Activated CD8-positive, alpha-beta memory T cell treated with anti-CD3 and anti-CD28 coated beads for 24 hours (primary cell): Measurements from ENCODE around the gene SIK2.
"Not testable (repeated sequence)": the region's sequence is repeated elsewhere in the genome, so short reads cannot be mapped to it uniquely, and the experiment has no call there.

Experiments
- DNase-seq: peaks from one replicate; pipeline ENCODE4 v3.0.0-alpha.2; 2020

The SIK2 gene

GRCh38 chr11:111629499-111629898, 27.2 kb downstream of the SIK2 start:
- no peak for DNase-seq

GRCh38 chr11:111631024-111631665, 28.9 kb downstream of the SIK2 start:
- no peak for DNase-seq

- no peak for DNase-seq
Observed at GRCh38 chr11:111631666-111632039, 29.4 kb downstream of the SIK2 start.

DNA sequence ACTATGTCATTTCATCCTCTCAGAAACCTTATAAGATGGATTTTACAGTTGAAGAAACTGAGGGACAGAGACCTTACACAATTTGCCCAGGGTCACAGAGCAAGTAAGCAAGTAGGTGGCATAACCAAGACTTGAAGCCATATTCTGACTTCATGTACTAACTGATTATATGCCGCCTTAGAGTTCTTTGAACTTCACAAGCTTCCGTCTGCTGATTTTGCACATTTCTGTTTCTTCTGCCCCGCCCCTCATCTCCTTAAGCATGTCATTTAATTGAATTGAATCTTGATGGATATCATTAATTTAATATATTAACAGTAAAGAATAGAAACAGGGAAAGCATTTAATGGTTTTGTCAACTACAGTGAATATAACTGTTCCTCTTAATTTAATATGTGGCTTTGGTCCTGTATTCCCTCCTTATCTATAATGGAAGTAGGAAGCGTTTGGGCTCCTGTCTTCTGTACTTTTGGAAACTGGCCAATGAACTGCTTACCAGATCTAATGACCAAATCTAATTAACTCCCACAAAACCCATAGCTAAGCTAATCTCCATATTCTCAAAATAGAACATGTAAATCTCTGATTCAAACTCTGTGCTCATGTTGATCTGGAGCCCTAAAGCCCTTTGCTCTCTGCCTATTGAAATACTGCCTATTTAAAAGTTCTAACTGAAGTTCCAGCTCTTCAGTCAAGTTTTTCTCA, 30.4 kb downstream of the SIK2 start:
- DNase-seq, result no peak

DNA sequence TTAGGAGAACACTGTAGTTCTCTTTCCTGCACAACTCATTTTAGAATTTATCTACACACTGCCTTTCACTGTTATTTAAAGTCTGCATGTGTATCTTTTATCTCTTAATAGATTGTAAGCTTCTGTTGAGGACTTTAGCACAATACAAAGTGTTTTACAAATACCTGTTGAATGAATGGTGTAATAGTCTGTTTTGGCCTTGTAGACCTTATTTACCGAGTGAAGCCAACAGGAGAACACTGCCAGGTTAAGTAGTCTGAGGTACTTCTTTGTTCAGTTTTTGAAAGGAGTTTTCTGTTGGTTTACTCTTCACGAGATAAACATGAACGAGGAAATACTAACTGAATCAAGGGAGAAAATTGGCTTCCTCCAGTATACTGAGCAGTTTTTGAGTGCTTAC, 31.0 kb downstream of the SIK2 start:
- DNase-seq, result no peak

DNA sequence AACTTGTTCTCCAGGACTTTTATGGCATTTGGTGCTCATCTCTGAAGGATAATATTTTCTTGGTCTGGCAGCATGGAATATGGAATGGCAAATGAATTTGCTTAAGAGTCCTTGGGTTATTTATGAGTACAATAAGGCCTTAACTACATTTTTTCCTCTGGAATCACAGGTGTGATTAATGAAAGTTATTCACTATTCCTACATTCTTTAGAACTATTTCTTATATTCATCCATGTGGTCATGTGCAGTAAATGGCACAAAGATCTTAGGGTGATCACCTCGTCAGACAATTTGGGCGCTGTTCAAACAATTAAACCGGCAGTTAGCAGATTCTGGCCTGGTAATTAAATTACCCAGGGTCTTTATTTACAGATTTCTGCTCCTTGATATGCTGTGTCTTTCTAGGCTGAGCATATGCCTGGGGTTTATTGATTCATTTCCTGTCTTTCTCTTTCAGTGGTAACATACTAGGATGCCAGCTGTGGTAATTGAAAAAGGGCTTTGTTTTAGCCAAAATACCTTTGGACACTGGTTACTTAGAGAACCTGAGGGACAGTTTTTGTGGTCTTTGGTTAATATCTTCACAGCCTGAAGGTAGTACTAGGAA, 31.6 kb downstream of the SIK2 start:
- no peak for DNase-seq

DNA sequence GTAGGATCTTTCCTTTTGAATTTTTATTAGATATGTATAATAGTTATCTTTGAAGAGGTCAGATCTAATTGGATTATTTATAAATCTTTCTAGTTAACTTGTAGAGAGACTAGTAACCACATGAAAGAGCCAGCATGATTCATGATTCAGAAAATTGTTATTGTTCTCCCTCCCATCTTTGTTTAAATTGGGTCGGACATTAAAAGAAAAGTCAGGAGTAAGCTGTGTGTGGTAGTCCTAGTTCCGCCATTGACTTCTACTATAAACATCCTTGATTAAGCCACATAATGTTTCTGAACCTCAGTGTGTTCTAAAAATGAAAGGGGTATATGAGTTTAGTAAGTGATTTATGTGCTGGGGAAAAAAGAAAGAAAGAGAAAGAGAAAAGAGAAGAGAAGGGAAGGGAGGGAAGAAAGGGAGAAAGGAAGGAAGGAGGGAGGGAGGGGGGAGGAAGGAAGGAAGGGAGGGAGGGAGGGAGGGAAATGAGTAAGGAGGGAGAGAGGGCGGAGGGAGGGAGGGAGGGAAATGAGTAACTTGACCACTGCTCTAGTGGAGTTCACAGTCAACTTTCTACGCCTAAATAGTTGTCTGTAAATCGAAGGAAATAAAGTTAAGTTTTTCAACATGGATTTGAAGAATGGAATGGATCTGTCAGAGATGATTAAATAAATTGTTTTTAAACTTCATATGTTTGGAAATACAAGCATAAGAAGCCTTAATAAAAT, 32.9 kb downstream of the SIK2 start:
- no peak for DNase-seq

GRCh38 chr11:111635706-111636045, 33.4 kb downstream of the SIK2 start:
- no peak for DNase-seq

- DNase-seq, result no peak
Observed at GRCh38 chr11:111637885-111638284, 35.6 kb downstream of the SIK2 start.

GRCh38 chr11:111639226-111639925, 37.1 kb downstream of the SIK2 start:
- no peak for DNase-seq

DNA sequence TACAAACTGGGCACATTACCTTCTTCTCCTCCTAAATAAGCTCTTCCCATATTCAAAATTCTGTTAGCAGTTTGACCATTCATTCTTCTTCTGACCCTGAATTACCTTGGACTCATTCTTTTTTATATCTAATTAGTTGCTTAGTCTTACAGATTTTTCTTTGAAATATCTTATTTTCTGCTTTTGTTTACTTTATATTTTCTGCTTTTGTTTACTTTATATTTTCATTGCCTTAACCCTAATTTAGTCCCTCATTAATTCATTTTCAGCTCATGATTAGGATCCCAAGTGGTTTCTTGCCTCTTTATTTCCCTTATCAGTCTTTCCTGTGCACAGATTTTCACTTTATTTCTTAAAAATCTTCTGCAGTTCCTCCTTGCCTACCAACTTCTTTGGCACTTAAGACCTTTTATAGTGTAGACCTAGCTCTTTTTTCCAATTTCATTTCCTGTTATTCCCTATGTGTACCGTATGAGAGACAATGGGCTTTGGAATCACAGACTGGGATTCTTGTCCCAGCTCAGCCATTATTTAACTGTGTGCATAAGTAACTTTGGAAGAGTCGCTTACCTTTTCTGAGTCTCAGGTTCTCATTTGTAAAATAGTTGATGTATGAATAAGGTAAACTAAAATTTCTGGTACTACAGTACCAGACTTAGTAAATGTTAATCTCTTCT, 39.2 kb downstream of the SIK2 start:
- DNase-seq, result no peak

DNA sequence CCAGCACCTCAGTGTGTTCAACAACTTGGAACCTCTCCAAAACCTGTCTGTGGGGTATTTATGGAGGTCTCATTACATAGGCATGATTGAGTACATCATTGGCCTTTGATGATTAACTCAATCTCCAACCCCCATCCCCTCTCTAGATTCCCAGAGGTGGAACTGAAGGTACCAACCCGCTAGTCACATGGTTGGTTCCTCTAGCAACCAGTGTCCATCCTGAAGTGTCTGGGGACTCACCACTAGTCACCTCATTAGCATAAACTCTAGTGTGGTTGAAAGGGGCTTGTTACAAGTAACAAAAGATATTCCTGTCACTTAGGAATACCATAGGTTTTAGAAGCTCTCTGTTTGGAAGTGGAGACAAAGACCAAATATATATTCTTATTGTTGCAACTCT, 40.3 kb downstream of the SIK2 start:
- DNase-seq, result no peak

DNA sequence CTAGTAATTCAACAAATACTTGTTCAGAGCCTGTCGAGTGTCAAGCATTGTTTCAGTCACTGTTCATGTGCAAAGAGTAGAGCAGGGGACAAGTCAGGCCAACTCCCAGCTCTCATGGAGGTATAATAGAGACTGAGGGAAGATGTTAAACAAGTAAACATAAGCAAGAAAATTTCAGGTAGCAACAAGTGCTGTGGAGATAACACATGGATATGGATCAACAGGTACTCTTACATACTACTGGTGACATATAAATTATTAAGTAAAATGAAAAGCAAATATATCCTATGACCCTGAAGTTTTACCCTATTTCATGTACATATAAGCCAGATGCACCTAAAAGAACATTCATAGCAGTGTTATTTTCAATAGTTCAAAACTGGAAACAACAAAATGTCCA, 42.7 kb downstream of the SIK2 start:
- no peak for DNase-seq

DNA sequence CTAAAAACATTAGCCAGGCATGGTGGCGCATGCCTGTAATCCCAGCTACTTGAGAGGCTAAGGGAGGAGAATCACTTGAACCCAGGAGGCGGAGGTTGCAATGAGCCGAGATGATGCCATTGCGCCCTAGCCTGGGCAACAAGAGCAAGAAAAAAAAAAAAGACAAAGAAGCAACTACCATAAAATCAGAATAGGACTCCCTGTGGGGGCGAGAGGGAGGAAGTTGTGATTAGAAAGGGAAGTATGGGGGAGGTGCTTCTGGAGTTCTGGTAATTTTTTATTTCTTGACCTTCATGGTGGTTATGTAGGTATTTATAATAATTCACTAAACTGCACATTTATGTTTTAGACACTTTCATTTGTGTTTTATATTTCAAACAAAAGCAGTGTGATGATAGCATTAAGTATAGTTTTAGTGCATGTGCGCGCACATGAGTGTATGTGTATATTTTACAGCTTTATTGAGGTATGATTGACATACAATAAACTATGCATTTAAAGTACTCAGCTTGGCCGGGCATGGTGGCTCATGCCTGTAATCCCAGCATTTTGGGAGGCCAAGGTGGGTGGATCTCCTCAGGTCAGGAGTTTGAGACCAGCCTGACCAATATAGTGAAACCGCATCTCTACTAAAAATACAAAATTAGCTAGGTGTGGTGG, 43.5 kb downstream of the SIK2 start:
- no peak for DNase-seq

- not testable (repeated sequence) for DNase-seq
Observed at GRCh38 chr11:111651336-111651735, 49.1 kb downstream of the SIK2 start.

DNA sequence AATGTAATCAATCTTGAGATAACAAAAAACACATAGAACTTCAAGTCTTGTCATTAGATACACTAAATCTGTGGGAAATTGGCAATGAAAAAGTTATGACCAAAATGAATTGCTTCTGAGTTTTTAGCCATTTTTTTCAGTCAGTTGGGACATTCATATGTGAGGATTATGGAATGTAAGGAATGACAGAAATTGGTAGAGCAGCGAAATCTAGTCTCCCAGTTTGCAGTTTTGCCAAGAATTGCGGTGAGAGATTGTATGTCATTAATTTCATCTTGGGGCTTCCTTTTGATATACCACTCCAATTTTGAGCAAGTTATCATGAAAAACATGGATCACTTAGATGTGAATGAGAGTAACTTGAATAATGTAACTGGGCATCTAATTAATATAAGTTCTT, 49.9 kb downstream of the SIK2 start:
- DNase-seq, result no peak

DNA sequence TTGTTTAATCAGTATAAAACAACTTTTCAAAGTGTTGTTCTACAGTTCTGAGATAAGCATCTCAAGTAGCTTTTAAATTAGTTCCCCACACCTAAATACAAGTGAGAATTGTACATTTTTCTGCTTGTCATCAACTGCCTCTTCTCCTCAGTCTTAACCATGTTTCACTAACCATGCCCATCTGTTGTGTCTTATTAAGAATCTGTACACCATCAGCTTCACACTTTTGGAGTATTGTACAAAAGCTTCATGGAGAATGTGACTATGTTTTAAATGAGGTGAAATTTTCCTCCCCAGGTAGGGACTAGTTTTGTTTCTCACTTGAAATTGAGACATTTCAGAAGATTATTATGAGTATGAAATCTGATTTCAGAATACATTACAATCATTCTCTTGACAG, 52.4 kb downstream of the SIK2 start:
- DNase-seq, result no peak

- no peak for DNase-seq
Observed at GRCh38 chr11:111655924-111656323, 53.7 kb downstream of the SIK2 start.

- not testable (repeated sequence) for DNase-seq
Observed at GRCh38 chr11:111657905-111658304, 55.7 kb downstream of the SIK2 start.

GRCh38 chr11:111658493-111658892, 56.2 kb downstream of the SIK2 start:
- not testable (repeated sequence) for DNase-seq

DNA sequence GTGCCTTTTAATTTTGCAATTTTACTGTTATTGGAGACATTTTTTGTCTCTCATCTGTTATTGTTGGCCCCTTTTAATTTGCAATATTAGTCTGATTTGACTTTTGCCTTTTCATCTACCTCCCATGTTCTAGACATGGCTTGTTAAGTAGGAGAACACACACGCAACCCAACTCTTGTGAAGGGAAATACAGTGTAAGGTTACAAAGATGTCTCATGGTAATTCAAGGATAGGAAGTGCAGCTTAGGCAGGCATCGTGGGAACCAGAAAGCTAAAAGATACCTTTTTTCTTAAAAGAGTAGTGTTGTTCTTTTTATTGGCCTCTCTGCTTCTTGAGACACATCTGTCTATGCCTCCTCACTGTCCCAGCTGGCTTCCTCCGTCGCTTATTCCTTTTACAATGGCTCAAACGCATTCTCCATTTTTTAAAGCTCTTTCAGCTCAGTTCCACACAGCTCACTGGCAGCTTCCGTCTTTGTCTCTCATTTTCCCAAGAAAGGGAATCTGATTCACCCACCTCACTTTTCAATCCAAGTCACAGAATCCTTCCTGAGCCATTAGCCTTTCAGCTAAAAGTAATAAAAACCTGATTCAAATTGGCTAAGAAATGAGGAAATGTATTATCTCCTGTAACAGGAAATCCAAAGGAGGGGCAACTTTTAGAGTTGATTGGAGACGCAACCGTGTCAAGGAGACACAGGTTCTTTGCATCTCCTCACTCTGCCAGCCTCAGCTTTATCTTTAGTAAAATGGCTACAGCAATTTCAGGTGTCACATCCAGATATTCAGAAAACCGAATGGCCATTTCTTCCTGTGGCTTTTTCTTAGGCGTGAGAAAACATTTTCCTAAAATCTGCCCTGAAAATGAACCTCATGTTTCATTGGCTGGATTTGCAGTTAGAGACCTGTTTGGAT, 57.2 kb downstream of the SIK2 start:
- DNase-seq, result no peak
